ENCODE results near the gene MX1. TPM values are rescaled to one million over a fixed set of nuclear protein-coding genes. Genes with fewer than 3 reads are reported as not detected.

Gene MX1
- total RNA-seq, 1 experiment from 2014 or later = 6.4 TPM

DNA sequence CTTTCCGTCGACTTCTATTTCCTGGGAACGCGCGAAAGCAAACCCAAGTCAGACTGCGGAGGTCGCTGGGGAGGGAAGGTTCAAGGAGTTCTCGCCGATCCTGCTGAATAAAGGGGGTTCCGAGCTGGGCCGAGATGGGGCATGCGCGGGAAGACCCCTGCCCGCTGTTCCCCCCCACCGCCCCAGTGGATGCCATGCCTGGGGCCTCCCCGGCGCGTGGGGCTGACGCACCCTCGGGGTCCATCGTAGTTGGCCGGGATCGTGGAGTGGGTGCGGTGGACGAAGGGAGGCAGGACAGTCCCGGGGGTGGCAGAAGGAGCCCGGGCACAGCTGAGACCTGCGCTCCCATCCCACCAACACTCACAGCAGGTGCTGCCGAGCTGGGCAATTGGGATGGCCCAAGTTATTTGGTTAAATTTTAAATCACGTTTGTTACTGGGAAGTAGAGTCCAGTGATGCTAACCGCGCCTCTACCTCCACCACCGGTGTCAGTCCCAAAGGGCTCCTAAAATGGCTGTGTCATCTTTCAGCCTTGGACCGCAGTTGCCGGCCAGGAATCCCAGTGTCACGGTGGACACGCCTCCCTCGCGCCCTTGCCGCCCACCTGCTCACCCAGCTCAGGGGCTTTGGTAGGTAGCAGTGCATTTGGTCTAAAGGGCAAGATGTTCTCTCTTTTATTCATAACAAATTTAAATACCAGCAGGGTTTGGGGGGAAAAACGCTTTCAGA, 801 bp downstream of the MX1 start:
- no peak for DNase-seq
- H3K9me3 ChIP-seq (ENCODE audit: insufficient read depth, low read depth) = no peaks in the 10 kb centered on the region
- H4K20me1 ChIP-seq (ENCODE audit: insufficient read depth) = no peaks in the 10 kb centered on the region
- TF ChIP-seq, protein P1, sequence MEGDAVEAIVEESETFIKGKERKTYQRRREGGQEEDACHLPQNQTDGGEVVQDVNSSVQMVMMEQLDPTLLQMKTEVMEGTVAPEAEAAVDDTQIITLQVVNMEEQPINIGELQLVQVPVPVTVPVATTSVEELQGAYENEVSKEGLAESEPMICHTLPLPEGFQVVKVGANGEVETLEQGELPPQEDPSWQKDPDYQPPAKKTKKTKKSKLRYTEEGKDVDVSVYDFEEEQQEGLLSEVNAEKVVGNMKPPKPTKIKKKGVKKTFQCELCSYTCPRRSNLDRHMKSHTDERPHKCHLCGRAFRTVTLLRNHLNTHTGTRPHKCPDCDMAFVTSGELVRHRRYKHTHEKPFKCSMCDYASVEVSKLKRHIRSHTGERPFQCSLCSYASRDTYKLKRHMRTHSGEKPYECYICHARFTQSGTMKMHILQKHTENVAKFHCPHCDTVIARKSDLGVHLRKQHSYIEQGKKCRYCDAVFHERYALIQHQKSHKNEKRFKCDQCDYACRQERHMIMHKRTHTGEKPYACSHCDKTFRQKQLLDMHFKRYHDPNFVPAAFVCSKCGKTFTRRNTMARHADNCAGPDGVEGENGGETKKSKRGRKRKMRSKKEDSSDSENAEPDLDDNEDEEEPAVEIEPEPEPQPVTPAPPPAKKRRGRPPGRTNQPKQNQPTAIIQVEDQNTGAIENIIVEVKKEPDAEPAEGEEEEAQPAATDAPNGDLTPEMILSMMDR (conservative IDR thresholded peaks at IDR 0.05) = no peak
- no peak for TF ChIP-seq EZH2 (IDR thresholded peaks at IDR 0.05; ENCODE audit: low read depth)
- H3K9me2 ChIP-seq (ENCODE audit: insufficient read depth) = no peaks in the 10 kb centered on the region
- H3F3A ChIP-seq (ENCODE audit: insufficient read depth, low read depth) = no peaks in the 10 kb centered on the region
- no peak overlapping the region for H3K4me2 ChIP-seq
- no peaks in the 10 kb centered on the region for H3K4me1 ChIP-seq (replicated peaks; ENCODE audit: insufficient read depth)
- intact Hi-C loops (cut with micrococcal nuclease; ENCODE audit: unreplicated experiment) = loop anchor here (2.0 kb wide), 1 partner anchor 60 kb away; no protein-coding TSS in a partner anchor
- ChIA-PET CTCF (no interaction called here), POLR2A (ENCODE audit: unreplicated experiment) (no interaction called here)
- no TSS peak for BruUV-seq (replicated peaks)
- no peaks in the 10 kb centered on the region for H3K79me2 ChIP-seq (ENCODE audit: low read depth)
- H2AFZ ChIP-seq = no peak overlapping the region
- no peaks in the 10 kb centered on the region for H3K36me3 ChIP-seq (ENCODE audit: low read depth)
- no peak overlapping the region for H3K4me3 ChIP-seq
- H3K27me3 ChIP-seq (ENCODE audit: insufficient read depth, low read depth) = no peaks in the 10 kb centered on the region
- H3K27ac ChIP-seq = no peak overlapping the region

DNA sequence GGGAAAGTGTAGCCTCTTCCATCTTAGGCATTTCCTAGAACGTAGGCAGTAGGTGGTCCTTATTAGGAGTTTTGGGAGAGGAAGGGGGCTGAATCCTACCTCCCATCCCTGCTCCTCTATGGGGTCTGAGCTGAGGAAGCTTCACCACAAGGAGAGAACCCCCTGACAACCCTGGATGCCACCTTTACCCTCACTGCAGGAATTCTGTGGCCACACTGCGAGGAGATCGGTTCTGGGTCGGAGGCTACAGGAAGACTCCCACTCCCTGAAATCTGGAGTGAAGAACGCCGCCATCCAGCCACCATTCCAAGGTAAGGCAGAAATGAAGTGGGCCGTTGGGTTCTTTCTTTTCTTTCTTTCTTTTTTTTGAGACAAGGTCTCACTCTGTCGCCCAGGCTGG, 1.5 kb downstream of the MX1 start:
- TF ChIP-seq EZH2 (IDR thresholded peaks at IDR 0.05; ENCODE audit: low read depth) = no peak
- TF ChIP-seq, protein P1 (conservative IDR thresholded peaks at IDR 0.05) = no peak
- no peaks in the 10 kb centered on the region for H3K27me3 ChIP-seq (ENCODE audit: insufficient read depth, low read depth)
- H3F3A ChIP-seq (ENCODE audit: insufficient read depth, low read depth) = no peaks in the 10 kb centered on the region
- no peaks in the 10 kb centered on the region for H4K20me1 ChIP-seq (ENCODE audit: insufficient read depth)
- no peaks in the 10 kb centered on the region for H3K79me2 ChIP-seq (ENCODE audit: low read depth)
- ChIA-PET CTCF (no interaction called here), POLR2A (ENCODE audit: unreplicated experiment) (no interaction called here)
- no peak for DNase-seq
- H3K4me3 ChIP-seq = no peak overlapping the region
- TSS peak; percentile 29 for BruUV-seq (replicated peaks)
- no peaks in the 10 kb centered on the region for H3K36me3 ChIP-seq (ENCODE audit: low read depth)
- no peaks in the 10 kb centered on the region for H3K9me2 ChIP-seq (ENCODE audit: insufficient read depth)
- no peak overlapping the region for H3K27ac ChIP-seq
- no peak overlapping the region for H2AFZ ChIP-seq
- H3K9me3 ChIP-seq (ENCODE audit: insufficient read depth, low read depth) = no peaks in the 10 kb centered on the region
- no peaks in the 10 kb centered on the region for H3K4me1 ChIP-seq (replicated peaks; ENCODE audit: insufficient read depth)
- intact Hi-C loops (cut with micrococcal nuclease; ENCODE audit: unreplicated experiment) = loop anchor here (2.0 kb wide), 1 partner anchor 61 kb away; no protein-coding TSS in a partner anchor
- no peak overlapping the region for H3K4me2 ChIP-seq

- no peak overlapping the region for H3K4me2 ChIP-seq
- BruUV-seq (replicated peaks) = no TSS peak
- no peaks in the 10 kb centered on the region for H3K36me3 ChIP-seq (ENCODE audit: low read depth)
- H2AFZ ChIP-seq = no peak overlapping the region
- no peak overlapping the region for H3K27ac ChIP-seq
- no peak for TF ChIP-seq EZH2 (IDR thresholded peaks at IDR 0.05; ENCODE audit: low read depth)
- TF ChIP-seq, protein P1 (conservative IDR thresholded peaks at IDR 0.05) = no peak
- no peaks in the 10 kb centered on the region for H3K9me3 ChIP-seq (ENCODE audit: insufficient read depth, low read depth)
- CTCF ChIA-PET = no interaction called here
- H3K4me1 ChIP-seq (replicated peaks; ENCODE audit: insufficient read depth) = no peaks in the 10 kb centered on the region
- POLR2A ChIA-PET (ENCODE audit: unreplicated experiment) = no interaction called here
- H3K79me2 ChIP-seq (ENCODE audit: low read depth) = no peaks in the 10 kb centered on the region
- H3K27me3 ChIP-seq (ENCODE audit: insufficient read depth, low read depth) = no peaks in the 10 kb centered on the region
- no peaks in the 10 kb centered on the region for H3K9me2 ChIP-seq (ENCODE audit: insufficient read depth)
- no peaks in the 10 kb centered on the region for H3F3A ChIP-seq (ENCODE audit: insufficient read depth, low read depth)
- H4K20me1 ChIP-seq (ENCODE audit: insufficient read depth) = no peaks in the 10 kb centered on the region
- intact Hi-C loops (cut with micrococcal nuclease; ENCODE audit: unreplicated experiment) = no loop called here
- no peak for DNase-seq
- H3K4me3 ChIP-seq = no peak overlapping the region
These were observed 2.3 kb downstream of the MX1 start for GRCh38 chr21:41428311-41428710.

Data from PC-9 (cell line).